Fibroblast of villous mesenchyme (primary cell): ENCODE results near the gene CSMD2. TPM values are rescaled to one million over a fixed set of nuclear protein-coding genes. Genes with fewer than 3 reads are reported as not detected.
"Not testable (repeated sequence)": the region's sequence is repeated elsewhere in the genome, so short reads cannot be mapped to it uniquely, and the experiment has no call there.

Source experiments
- DNase-seq: peaks from one replicate; pipeline ENCODE4 v3.0.0-alpha.2; 2010; ENCODE audit warnings: low read depth
- H3K4me3 ChIP-seq: 2 replicates; pipeline ENCODE4 v1.5.1; 2011; ENCODE audit warnings: low read depth, mild to moderate bottlenecking, low read length
- total RNA-seq: library from RNA; depleted of rRNA; stranded (reverse); fragments of >200 nt; gene quantifications from 2 replicates; pipeline ENCODE4 v1.2.3, GENCODE V29; 2012
- TF ChIP-seq, protein P1 (sequence below): IDR thresholded peaks from 2 replicates; pipeline ENCODE4 v1.5.1; 2012; ENCODE audit warnings: low read depth, mild to moderate bottlenecking, low read length; ENCODE audit not compliant: insufficient read depth

The CSMD2 gene
- total RNA-seq, 1 donor = 3.0 TPM

DNA sequence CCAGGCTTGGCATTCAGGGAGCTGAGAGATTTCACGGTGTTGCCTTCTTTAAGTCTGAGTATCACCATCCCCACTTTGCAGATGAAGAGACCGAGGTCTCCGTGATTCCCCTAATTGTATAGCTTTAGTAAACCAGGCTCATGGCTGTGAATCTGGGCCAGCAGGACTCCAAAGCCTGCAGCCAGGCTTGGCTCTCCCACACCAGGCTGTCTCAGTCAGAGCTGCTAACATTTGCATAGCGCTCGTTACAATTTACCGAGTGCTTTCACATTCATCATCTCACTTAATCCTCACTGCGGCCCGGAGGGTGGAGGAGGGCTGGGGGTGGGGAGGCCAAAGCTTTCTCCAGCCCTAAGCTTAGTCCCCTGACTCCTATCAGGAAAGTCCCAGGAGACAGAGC, 23.4 kb upstream of the CSMD2 start:
- DNase-seq = no peak
- H3K4me3 ChIP-seq = no peak overlapping the region

DNA sequence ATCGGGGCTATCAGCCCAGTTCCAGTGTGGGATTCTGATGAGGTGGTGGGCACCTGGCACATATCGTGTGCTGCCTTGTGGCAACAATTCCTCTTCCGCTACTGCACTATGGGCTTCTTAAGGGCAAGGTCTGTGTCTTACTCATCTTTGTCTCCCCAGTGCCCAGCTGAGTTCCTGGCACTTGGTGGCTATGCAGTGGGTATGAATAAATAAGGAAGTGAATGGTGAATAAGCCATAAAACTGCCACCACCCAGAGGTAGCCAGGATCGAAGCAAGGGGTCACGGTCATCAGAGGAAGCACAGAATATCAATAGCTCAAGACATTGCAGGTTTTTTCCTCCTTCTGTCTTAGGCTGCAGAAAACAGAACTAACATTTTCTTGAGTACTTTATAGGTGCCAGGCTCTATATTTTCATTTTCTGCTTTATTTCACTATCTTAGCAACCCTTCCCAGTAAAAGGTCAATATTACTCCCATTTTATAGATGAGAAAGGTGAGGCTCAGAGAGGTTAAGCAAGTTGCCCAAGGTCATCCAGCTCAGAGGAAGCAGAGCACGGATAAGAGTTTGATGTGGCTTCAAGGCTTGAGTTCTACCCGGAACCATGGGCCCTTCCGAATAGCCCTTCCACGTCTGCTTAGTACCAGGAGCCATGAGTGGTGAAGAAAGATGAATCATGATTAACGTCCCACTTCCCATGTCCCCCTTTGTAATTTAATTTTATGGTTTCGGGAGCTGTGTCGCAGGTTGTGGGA, 21.9 kb upstream of the CSMD2 start:
- TF ChIP-seq, protein P1, sequence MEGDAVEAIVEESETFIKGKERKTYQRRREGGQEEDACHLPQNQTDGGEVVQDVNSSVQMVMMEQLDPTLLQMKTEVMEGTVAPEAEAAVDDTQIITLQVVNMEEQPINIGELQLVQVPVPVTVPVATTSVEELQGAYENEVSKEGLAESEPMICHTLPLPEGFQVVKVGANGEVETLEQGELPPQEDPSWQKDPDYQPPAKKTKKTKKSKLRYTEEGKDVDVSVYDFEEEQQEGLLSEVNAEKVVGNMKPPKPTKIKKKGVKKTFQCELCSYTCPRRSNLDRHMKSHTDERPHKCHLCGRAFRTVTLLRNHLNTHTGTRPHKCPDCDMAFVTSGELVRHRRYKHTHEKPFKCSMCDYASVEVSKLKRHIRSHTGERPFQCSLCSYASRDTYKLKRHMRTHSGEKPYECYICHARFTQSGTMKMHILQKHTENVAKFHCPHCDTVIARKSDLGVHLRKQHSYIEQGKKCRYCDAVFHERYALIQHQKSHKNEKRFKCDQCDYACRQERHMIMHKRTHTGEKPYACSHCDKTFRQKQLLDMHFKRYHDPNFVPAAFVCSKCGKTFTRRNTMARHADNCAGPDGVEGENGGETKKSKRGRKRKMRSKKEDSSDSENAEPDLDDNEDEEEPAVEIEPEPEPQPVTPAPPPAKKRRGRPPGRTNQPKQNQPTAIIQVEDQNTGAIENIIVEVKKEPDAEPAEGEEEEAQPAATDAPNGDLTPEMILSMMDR = no peak
- DNase-seq = no peak
- H3K4me3 ChIP-seq = no peak overlapping the region

More for the DNA sequence above, 23.4 kb upstream of the CSMD2 start:
- TF ChIP-seq, protein P1 = no peak

DNA sequence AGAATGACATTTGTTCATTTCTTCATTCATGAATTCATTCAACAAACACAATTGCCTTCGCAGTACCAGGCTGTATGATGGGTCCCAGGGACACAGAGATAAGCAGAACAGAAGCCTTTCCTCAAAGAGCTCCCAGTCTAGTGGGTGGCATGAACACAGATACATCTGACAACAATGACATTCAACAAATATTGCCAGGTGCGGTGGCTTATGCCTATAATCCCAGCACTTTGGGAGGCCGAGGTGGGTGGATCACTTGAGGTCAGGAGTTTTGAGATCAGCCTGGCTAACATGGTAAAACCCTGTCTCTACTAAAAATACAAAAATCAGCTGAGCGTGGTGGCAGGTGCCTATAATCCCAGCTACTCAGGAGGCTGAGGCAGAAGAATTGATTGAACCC, 18.4 kb upstream of the CSMD2 start:
- not testable (repeated sequence) for DNase-seq, H3K4me3 ChIP-seq

DNA sequence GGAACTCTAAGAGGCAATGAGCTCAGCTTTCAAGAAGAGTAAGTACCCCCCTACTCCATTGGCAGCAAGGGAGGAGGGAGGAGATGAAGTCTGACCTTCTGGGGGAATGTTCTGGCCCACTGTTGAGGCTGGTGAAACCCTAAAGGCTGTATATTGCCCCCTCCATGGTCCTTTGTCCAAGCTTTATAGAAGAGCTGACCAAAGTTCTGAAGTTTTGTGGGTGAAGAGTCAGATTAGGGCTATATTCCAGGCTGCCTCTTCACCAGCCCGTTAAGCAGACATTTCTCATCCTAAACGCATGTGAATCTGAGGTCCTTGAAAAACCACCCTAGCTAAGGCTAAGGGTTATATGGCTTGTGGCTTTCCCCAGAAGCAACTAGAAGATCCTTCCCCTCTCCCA, 13.0 kb upstream of the CSMD2 start:
- TF ChIP-seq, protein P1 = no peak
- DNase-seq = no peak
- H3K4me3 ChIP-seq = no peak overlapping the region

DNA sequence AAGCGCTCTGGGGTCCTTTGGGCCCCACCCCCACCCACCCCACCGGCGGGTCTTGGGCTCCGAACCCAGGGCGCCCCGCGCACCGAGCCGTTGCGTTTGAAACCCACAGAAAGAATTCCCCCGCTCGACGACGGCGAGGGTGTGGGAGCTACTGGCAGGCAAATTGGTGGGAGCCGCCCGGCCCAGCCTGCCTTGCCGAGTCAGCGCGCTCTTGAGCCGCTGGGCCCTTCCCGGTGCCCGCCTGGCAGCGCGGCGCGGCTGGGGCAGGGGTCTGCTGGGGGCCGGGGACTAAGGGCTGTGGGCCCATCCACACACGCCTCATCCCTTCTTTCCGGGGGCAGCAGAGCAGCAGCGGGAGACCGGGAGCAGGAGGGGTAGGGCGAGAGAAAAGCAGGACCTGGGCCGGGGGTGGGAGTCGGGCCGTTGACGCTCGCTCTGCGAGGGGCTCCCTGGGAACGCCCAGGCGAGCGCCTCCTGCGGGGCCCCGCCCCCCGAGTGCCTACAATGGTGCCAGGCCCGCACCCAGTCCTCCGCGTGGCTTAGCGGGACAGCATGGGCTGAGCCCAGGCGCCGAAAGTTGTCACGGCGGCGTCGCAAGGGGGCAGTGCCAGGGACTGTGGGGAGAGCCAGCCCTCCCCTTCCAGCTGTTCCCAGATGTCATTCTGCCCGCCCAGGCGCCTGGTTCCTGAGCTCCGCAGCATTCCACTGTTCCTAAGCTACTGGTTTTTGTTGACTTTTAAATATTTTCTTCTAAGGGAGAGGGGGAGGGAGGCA, 12.0 kb upstream of the CSMD2 start, which contains the start of gene C1orf94:
Gene C1orf94 (plus strand): TSS at position 78 of the 774 bp plus-strand sequence. CDS start 883 bp downstream, outside the sequence.
- TF ChIP-seq, protein P1 = no peak
- H3K4me3 ChIP-seq = no peak within 1 kb of the TSS
- DNase-seq = no peak

DNA sequence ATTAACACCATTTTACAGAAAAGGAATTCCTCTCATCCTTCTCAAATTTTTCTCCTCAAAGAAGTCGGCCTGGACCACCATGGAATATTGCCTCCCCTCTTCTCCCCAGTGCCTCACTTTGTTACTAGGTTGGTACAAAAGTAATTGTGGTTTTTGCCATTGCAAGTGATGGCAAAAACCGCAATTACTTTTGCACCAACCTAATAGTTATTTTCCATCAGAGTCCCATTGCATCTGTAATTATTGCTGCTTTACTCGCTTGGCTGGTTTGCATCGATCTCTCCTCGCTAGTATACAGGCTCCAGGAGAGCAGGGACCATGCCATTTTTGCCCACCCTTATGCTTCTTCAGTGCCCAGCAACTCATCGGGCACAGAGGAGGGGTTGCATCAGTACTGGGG, 10.7 kb upstream of the CSMD2 start:
- TF ChIP-seq, protein P1 = no peak
- no peak overlapping the region for H3K4me3 ChIP-seq
- DNase-seq = no peak

DNA sequence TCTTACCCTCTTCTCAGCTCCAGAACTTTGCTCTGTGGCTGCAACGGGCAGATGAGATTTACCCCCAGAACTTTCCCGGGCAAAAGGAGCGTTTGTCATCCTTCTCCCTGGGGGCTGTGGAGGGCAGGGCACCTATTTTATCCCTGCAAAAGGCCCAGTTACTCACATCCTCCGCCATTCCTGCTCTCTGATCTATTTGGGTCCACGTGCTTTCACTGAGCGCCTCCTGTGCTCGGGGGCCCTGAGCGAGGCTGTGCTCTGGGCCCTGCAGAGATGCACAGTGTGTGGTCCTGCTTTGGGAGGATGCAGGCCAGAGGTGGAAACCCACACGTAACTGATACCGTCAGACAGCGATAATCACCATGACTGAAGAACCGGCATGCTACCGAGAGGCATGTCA, 2.4 kb upstream of the CSMD2 start:
- H3K4me3 ChIP-seq = no peak overlapping the region
- no peak for DNase-seq
- TF ChIP-seq, protein P1 = no peak
